ENCODE measurements around the gene PNPLA7.
"Not testable (repeated sequence)": the region's sequence is repeated elsewhere in the genome, so short reads cannot be mapped to it uniquely, and the experiment has no call there.

PNPLA7 gene

GRCh38 chr9:137452761-137453642 lies 97.2 kb downstream of the PNPLA7 start:
- no peak overlapping the region for H3K4me3 ChIP-seq (ENCODE audit: low read depth, low read length)
- no peak for TF ChIP-seq CTCF (IDR thresholded peaks at IDR 0.05; ENCODE audit: low read depth, low read length)

GRCh38 chr9:137452006-137452760 lies 98.0 kb downstream of the PNPLA7 start:
- no peak overlapping the region for H3K4me3 ChIP-seq (ENCODE audit: low read depth, low read length)
- TF ChIP-seq CTCF (IDR thresholded peaks at IDR 0.05; ENCODE audit: low read depth, low read length) = no peak

- not testable (repeated sequence) for H3K4me3 ChIP-seq (ENCODE audit: low read depth, low read length)
Measured at GRCh38 chr9:137451264-137452005, 98.8 kb downstream of the PNPLA7 start.

- H3K4me3 ChIP-seq (ENCODE audit: low read depth, low read length) = not testable (repeated sequence)
Measured at GRCh38 chr9:137450539-137451222, 99.5 kb downstream of the PNPLA7 start.

GRCh38 chr9:137449931-137450538 lies 100.2 kb downstream of the PNPLA7 start:
- H3K4me3 ChIP-seq (ENCODE audit: low read depth, low read length) = no peak overlapping the region
- no peak for TF ChIP-seq CTCF (IDR thresholded peaks at IDR 0.05; ENCODE audit: low read depth, low read length)

- no peak overlapping the region for H3K4me3 ChIP-seq (ENCODE audit: low read depth, low read length)
- TF ChIP-seq CTCF (IDR thresholded peaks at IDR 0.05; ENCODE audit: low read depth, low read length) = no peak
Measured at GRCh38 chr9:137449081-137449844, 100.9 kb downstream of the PNPLA7 start.

GRCh38 chr9:137448602-137448962 lies 101.6 kb downstream of the PNPLA7 start:
- TF ChIP-seq CTCF (IDR thresholded peaks at IDR 0.05; ENCODE audit: low read depth, low read length) = no peak
- no peak overlapping the region for H3K4me3 ChIP-seq (ENCODE audit: low read depth, low read length)
